Neural progenitor cell (in vitro differentiated cells): ENCODE data around the gene DDX4. TPM values are rescaled to one million over a fixed set of nuclear protein-coding genes. Genes with fewer than 3 reads are reported as not detected.

Experiments
- DNase-seq: peaks from one replicate; pipeline ENCODE4 v3.0.0-alpha.2; 2016; ENCODE audit warnings: low spot score
- H2AFZ ChIP-seq: fragments of 200-600 bp; sonication (generic); replicated peaks from 2 replicates; pipeline ENCODE4 v1.6.1; 2016; ENCODE audit warnings: antibody characterized with exemption
- H3F3A ChIP-seq: fragments of 200-600 bp; sonication (generic); 2 replicates; pipeline ENCODE4 v1.6.1; 2016; ENCODE audit warnings: antibody characterized with exemption, low read depth
- H3K27ac ChIP-seq: fragments of 200-600 bp; sonication (generic); 2 replicates; pipeline ENCODE4 v1.5.1; 2016; ENCODE audit warnings: mild to moderate bottlenecking
- H3K27me3 ChIP-seq: fragments of 200-600 bp; sonication (generic); 2 replicates; pipeline ENCODE4 v1.6.1; 2016; ENCODE audit warnings: mild to moderate bottlenecking, moderate library complexity
- H3K36me3 ChIP-seq: fragments of 200-600 bp; sonication (generic); 2 replicates; pipeline ENCODE4 v1.5.1; 2016
- H3K4me1 ChIP-seq: fragments of 200-600 bp; sonication (generic); 2 replicates; pipeline ENCODE4 v1.6.1; 2016; ENCODE audit warnings: mixed run types
- H3K4me2 ChIP-seq: fragments of 200-600 bp; sonication (generic); 2 replicates; pipeline ENCODE4 v1.6.1; 2016
- H3K4me3 ChIP-seq: fragments of 200-600 bp; sonication (generic); 2 replicates; pipeline ENCODE4 v1.5.1; 2016
- H3K79me2 ChIP-seq: fragments of 200-600 bp; sonication (generic); 2 replicates; pipeline ENCODE4 v1.6.1; 2016; ENCODE audit warnings: low read depth
- H3K9ac ChIP-seq: fragments of 200-600 bp; sonication (generic); 2 replicates; pipeline ENCODE4 v1.6.1; 2016
- H3K9me3 ChIP-seq: fragments of 200-600 bp; sonication (generic); 2 replicates; pipeline ENCODE4 v1.5.1; 2016; ENCODE audit warnings: low read depth
- H4K20me1 ChIP-seq: fragments of 200-600 bp; sonication (generic); 2 replicates; pipeline ENCODE4 v1.6.1; 2016; ENCODE audit warnings: low read depth
- H3K27ac Mint-ChIP-seq: 3 replicates; pipeline ENCODE4 v1.8.0; 2021; ENCODE audit warnings: mixed read lengths
- H3K27me3 Mint-ChIP-seq: 2 replicates; pipeline ENCODE4 v1.8.0; 2022; ENCODE audit warnings: low read depth, mild to moderate bottlenecking, inconsistent platforms, moderate library complexity, mixed read lengths; ENCODE audit not compliant: insufficient read depth
- H3K36me3 Mint-ChIP-seq: 3 replicates; pipeline ENCODE4 v1.8.0; 2021; ENCODE audit warnings: mixed read lengths
- H3K4me1 Mint-ChIP-seq: 3 replicates; pipeline ENCODE4 v1.8.0; 2021; ENCODE audit warnings: mixed read lengths
- H3K4me3 Mint-ChIP-seq: 3 replicates; pipeline ENCODE4 v1.8.0; 2021; ENCODE audit warnings: mild to moderate bottlenecking, moderate library complexity, mixed read lengths
- H3K9me3 Mint-ChIP-seq: 3 replicates; pipeline ENCODE4 v1.8.0; 2020; ENCODE audit warnings: mixed read lengths
- CTCF ChIP-seq: fragments of 200-600 bp; sonication (generic); IDR thresholded peaks from 2 replicates; pipeline ENCODE4 v1.5.1; 2017; ENCODE audit warnings: antibody characterized with exemption, mild to moderate bottlenecking
- EZH2 ChIP-seq: fragments of 200-600 bp; sonication (generic); IDR thresholded peaks from 2 replicates; pipeline ENCODE4 v1.6.1; 2017; ENCODE audit warnings: antibody characterized with exemption, mild to moderate bottlenecking, moderate library complexity
- EZH2phosphoT487 ChIP-seq: fragments of 200-600 bp; sonication (generic); IDR thresholded peaks from 2 replicates; pipeline ENCODE4 v1.6.1; 2017; ENCODE audit warnings: antibody characterized with exemption
- total RNA-seq: library from RNA; depleted of rRNA; stranded (reverse); fragments of >200 nt; gene quantifications from 2 replicates; pipeline ENCODE4 v1.2.3, GENCODE V29; 2015; ENCODE audit warnings: low replicate concordance

DDX4 gene
- total RNA-seq, 1 donor from 2014 or later, result not detected

- TF ChIP-seq EZH2 (no peak), EZH2phosphoT487 (no peak), CTCF (no peak)
- no peak for DNase-seq
- H3K27ac ChIP-seq, result no peak overlapping the region
- Mint-ChIP-seq H3K4me3 (no peak overlapping the region), H3K27ac (no peak overlapping the region), H3K36me3 (peaks cover under 1% of the 10 kb centered on the region), H3K9me3 (no peaks in the 10 kb centered on the region), H3K4me1 (peaks cover 2% of the 10 kb centered on the region), H3K27me3 (no peaks in the 10 kb centered on the region)
- H3K4me2 ChIP-seq, result no peak overlapping the region
- no peaks in the 10 kb centered on the region for H3K27me3 ChIP-seq
- no peak overlapping the region for H3K4me3 ChIP-seq
- H3K9ac ChIP-seq, result no peak overlapping the region
- peaks cover 27% of the 10 kb centered on the region for H3K79me2 ChIP-seq
- H3F3A ChIP-seq, result no peaks in the 10 kb centered on the region
- peaks cover 2% of the 10 kb centered on the region for H3K4me1 ChIP-seq
- H3K9me3 ChIP-seq, result no peaks in the 10 kb centered on the region
- no peak overlapping the region for H2AFZ ChIP-seq
- H4K20me1 ChIP-seq, result no peaks in the 10 kb centered on the region
- H3K36me3 ChIP-seq, result peaks cover 4% of the 10 kb centered on the region
These were observed 31.6 kb upstream of the DDX4 start for GRCh38 chr5:55706230-55706629.

- no peaks in the 10 kb centered on the region for H3K36me3 Mint-ChIP-seq
- peaks cover 5% of the 10 kb centered on the region for H3K27me3 Mint-ChIP-seq
- H3K27me3 ChIP-seq, result no peaks in the 10 kb centered on the region
- H4K20me1 ChIP-seq, result no peaks in the 10 kb centered on the region
- TF ChIP-seq CTCF, result no peak
- no peak for TF ChIP-seq EZH2phosphoT487
- TF ChIP-seq EZH2, result no peak
- H3K9me3 Mint-ChIP-seq, result no peaks in the 10 kb centered on the region
- no peak overlapping the region for H3K27ac Mint-ChIP-seq
- no peak overlapping the region for H3K4me2 ChIP-seq
- peaks cover 16% of the 10 kb centered on the region for H3K4me1 Mint-ChIP-seq
- H3K9me3 ChIP-seq, result no peaks in the 10 kb centered on the region
- DNase-seq, result no peak
- H3K4me3 ChIP-seq, result no peak overlapping the region
- H3K4me1 ChIP-seq, result peaks cover 5% of the 10 kb centered on the region
- H3K79me2 ChIP-seq, result peaks cover 34% of the 10 kb centered on the region
- H2AFZ ChIP-seq, result no peak overlapping the region
- H3K36me3 ChIP-seq, result peaks cover 4% of the 10 kb centered on the region
- no peaks in the 10 kb centered on the region for H3F3A ChIP-seq
- no peak overlapping the region for H3K4me3 Mint-ChIP-seq
- no peak overlapping the region for H3K27ac ChIP-seq
- H3K9ac ChIP-seq, result no peak overlapping the region
These were observed 29.1 kb upstream of the DDX4 start for GRCh38 chr5:55708732-55709131.

GRCh38 chr5:55711507-55712022, 26.3 kb upstream of the DDX4 start:
- Histone ChIP-seq H3K79me2 (peaks cover 34% of the 10 kb centered on the region), H2AFZ (peak overlapping the region; percentile 96), H3K27me3 (no peaks in the 10 kb centered on the region), H3K4me3 (peak overlapping the region; percentile 94), H3F3A (no peaks in the 10 kb centered on the region), H3K36me3 (no peaks in the 10 kb centered on the region), H3K9me3 (no peaks in the 10 kb centered on the region), H3K4me1 (peaks cover 5% of the 10 kb centered on the region), H3K27ac (no peak overlapping the region), H3K9ac (peak overlapping the region; percentile 61), H3K4me2 (peak overlapping the region; percentile 92), H4K20me1 (no peaks in the 10 kb centered on the region)
- Mint-ChIP-seq H3K27ac (peak overlapping the region; percentile 97), H3K4me3 (peak overlapping the region; percentile 100), H3K36me3 (no peaks in the 10 kb centered on the region), H3K4me1 (peaks cover 16% of the 10 kb centered on the region), H3K9me3 (peaks cover 7% of the 10 kb centered on the region), H3K27me3 (peaks cover 5% of the 10 kb centered on the region)
- no peak for TF ChIP-seq EZH2
- TF ChIP-seq CTCF, result no peak
- no peak for TF ChIP-seq EZH2phosphoT487
- DNase-seq, result no peak
